HG02852 (cell line): ENCODE results near the gene CRCP.
"Not testable (repeated sequence)": the region's sequence is repeated elsewhere in the genome, so short reads cannot be mapped to it uniquely, and the experiment has no call there.

ENCODE experiments used
- ATAC-seq: cut with Tn5 transposase; IDR thresholded peaks from one replicate; pipeline ENCODE4 v1.9.1; 2021; ENCODE audit warnings: mild to moderate bottlenecking, moderate library complexity; ENCODE audit not compliant: unreplicated experiment

Gene CRCP

DNA sequence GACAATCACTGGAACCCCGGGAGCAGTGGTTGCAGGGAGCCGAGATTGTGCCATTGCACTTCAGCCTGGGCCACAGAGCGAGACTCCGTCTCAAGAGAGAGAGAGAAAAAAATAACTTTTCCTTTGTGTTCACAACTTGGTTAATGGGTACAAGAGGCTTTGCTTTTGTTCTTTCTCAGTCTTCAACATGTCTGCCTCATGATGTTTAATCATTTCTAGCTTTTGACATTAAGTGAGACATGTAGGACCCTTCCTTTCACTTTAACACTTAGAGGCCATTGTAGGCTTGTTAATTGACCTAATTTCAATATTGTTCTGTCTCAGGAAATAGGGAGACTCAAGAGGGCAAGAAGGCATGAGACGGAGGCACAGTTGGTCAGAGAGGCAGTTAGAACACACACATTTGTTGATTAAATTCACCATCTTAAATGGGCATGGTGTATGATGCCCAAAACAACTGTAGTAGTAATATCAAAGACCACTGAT lies 9.3 kb upstream of the CRCP start:
- ATAC-seq = no peak

DNA sequence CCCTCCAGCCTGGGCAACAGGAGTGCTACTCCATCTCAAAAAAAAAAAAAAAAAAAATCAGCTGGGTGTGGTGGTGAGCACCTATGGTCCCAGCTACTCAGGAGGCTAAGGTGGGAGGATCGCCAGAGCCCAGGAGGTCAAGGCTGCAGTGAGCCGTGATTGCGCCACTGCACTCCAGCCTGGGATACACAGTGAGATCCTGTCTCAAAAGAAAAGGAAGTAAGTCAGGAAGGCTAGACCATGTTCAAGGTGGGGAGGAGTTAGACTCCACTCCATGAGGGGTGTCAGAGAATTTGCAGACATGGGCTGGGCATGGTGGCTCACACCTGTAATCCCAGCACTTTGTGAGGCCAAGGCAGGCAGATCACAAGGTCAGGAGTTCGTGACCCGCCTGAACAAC lies 6.2 kb upstream of the CRCP start:
- ATAC-seq = not testable (repeated sequence)

DNA sequence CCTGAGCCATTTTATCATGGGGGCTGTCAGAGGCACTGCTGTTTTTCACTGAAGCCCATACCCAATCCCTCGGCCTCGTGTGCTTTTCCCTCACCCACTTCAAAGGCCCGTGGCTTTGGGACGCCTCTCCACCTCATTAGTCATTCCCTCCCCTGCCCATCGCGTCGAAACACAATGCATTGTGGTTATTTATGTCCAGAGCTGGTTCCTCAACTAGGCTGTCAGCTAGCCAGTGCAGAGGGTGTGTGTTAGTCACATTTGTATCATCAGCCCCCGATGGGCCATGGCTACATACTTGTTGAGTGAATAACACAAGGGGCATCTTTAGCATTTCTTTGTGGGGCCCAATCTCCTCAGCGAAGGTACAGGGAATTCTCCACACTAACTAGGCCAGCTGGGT lies 3.8 kb upstream of the CRCP start:
- ATAC-seq = no peak

DNA sequence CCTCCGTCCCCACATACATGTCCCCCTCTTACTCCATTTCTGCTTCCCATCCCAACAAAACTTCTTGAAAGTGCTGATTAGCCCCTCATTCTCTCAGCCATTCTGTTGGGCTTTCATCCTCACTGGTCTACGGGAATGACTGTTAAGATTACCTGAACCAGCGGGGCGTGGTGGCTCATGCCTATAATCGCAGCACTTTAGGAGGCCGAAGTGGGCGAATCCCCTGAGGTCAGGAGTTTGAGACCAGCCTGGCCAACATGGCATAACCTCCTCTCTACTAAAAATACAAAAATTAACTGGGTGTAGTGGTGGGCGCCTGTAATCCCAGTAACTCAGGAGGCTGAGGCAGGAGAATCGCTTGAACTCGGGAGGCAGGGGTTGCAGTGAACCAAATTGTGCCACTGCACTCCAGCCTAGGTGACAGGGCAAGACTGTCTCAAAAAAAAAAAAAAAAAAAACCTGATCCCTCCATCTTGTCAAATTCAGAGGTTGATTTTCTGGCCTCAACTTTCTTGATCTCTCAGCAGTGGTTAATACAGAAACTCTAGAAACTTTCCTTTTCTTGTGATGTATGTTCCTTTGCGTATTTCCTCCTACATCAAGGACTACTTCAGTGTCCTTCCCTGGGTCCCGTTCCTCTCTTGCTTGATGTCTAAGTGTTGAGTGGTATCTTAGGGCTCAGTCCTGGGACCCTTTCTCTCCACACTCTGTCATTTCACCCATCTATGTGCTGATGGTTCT lies 2.2 kb downstream of the CRCP start:
- not testable (repeated sequence) for ATAC-seq

DNA sequence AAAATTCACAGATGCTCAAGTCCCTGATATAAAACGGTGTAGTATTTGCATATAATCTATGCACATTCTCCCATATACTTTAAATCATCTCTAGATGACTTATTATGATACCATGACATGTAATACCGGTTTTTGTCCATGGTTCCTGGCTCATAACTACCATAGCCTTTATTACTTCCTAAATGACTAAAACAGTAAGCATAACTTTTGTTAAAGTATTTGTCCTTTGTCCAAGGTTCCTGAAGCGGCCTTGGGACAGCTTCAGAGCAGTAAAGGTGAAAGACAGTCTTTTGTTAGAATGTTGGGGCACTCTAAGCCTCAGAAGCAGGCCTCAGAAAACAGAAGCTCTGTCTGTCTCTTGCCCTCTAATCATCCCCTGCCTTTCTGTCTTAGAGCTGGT lies 4.0 kb downstream of the CRCP start:
- no peak for ATAC-seq

DNA sequence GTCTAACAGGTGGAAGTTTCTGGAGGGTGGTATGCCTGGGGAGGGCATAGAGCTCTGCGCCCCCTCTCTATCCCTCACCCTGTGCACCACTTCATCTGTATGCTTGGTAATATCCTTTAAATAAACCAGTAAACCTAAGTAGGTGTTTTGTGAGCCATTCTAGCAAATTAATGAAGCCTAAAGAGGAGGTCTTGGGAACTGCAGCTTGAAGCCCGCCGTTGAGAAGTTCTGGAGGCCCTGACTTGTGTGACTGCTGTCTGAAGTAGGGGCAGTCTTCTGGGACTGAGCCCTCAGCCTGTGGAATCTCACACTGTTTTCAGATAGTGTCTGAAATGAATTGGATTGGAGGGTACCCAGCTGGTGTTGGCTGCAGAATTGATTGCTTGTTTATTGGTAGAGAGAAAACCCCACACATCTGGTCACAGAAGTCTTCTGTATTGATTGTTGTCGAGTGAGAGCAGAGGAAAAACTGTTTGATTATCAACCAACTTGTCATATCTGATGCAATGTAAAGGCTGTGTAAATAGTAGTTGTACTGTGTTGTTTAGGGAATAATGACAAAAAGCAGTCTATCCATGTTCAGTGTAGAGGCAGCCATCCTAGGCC lies 4.7 kb downstream of the CRCP start:
- ATAC-seq = no peak

DNA sequence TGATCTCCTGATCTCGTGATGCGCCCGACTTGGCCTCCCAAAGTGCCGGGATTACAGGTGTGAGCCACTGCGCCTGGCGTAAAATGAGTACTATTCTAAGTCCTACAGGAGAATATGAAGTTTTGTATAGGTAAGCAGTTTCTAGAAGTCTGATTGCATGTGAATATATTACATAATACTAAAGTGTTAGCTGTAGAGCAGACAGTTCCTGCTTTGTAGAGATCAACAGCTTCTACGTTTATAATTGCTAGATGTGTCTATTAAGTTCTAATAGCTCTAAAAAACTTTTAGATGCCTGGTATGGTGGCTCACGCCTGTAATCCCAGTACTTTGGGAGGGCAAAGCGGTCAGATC lies 8.5 kb downstream of the CRCP start:
- ATAC-seq = no peak

DNA sequence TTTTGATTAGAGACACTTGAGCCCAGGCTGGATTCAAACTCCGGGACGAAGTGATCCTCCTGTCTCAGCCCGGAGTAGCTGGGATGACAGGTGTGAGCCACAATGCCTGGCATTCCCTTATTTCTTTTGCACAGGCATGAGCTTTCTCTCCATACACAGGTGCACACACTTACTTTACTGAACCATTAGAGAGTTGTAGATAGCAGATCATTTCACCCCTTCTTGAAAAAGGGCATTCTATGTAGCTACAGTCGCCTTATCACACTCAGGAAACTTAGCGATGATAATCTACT lies 9.9 kb downstream of the CRCP start:
- ATAC-seq = not testable (repeated sequence)

DNA sequence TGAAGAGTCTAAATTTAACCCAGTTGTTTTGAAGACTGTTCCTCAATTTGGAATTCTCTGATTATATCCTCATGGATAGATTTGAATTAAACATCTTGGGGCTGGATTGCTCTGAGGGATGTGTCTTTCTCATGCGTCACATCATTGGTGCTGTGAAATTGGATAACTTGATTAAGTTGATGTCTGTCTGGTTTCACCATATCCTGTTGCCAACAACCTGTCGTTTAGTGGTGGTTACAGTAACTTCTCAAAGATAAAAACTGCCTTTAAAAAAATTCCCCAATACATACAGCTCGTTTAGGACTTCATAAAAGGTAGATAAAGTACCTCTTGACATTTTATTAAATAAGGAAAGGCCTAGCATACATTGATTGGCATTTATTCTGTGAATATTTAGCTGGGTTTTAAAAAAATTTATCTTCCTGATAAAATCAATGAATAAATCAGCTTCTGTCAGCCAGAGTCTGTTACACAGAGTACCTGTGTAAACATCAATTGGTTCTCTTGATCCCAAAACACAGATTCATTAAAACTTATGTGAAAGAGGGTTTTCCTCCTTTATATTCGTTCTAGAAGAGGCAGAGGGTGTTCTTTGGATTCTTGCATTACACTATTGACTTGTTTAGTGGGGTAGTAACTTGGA lies 10.5 kb downstream of the CRCP start:
- no peak for ATAC-seq

DNA sequence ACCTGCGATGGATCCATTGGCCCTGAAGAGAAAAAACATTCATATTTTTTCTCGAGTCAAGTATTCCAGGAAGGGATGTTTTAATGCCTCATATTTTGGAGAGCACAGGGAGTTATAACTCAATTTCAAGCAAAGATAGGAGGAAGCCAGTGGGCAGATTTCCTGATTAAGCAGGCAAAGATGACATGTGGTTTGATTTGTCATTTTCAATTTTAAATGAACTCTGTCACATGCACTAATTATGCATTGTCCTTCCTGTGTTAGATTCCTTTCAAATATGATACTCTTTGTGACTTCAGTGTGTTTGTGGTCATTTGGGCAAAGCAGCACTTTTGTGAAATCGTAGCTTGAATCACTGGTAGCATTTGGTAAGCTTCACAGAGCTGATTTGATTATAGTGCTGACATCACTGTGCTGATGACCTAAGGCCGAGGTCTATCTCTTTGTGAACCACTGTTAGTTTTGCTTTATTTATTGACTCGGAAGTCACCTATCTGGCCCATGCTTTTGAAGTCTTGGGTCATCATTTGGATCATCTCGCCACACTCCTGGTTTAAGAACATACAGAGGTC lies 11.2 kb downstream of the CRCP start:
- not testable (repeated sequence) for ATAC-seq

DNA sequence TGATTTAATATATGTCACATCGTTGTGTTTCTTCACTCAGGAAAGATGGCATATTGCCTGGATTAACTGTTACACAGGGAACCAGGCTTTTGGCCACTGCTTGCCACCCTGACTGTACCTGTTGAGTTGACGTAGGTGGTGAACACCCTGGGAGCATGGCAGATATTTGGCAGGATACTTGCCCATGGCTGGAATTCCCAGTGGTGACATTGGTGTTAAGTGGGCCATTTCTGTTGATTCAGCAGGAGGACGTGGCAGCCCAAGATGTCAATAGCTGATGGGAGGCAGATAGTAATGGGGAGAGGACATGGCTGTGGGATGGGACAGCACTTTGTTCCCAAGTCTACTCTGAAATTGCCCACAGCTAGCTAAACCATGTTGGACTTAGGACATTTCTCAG lies 12.5 kb downstream of the CRCP start:
- not testable (repeated sequence) for ATAC-seq

DNA sequence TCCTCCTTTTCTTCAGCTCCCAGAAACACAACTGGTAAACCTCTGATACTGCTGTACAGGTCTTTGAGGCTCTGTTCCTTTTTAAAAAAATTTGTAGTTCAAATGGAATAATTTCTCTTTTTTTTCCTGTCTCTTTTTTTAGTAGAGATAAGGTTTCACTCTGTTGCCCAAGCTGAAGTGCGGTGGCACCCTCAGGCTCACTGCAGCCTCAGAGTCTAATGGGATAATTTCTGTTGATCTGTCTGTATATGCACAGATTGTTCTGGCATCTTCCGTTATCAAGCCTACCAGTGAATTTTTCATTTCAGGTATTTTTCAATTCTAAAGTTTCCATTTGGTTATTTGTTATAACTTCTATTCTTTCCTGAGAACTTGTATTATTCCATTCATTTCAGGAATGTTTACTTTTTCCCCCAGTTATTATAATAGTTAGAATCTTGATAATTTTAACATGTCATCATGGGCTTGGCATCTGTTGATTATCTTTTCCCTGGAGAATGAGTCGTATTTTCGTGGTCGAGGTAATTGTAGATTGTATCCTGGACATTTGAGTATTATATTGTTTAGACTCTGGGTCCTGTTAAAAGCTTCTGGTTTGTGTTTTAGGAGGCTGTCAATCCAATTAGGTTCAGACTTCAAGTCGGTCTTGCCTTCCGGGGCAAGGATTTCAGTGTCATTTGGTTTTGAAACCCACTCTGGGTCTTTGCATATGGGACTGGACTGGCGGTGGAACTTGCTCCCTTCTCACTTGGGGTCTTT lies 24.5 kb downstream of the CRCP start:
- ATAC-seq = no peak

DNA sequence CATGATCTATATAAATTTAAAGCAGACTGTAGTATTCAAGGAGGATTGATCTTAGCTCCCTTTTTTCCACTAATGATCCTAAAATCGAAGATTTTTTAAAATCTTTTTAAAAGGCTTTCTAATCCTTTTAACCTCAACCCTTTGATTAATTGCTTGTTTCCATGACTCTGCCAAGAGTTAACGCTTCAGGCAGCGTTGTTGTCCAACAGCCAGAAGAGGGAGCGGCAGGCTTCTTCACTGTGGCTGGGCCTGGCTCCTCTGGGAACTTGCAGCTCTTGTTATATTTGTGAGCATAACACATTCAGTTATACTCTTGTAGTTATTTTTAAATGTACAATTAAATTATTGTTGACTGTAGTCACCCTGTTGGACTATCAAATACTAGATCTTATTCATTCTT lies 26.3 kb downstream of the CRCP start:
- ATAC-seq = no peak

DNA sequence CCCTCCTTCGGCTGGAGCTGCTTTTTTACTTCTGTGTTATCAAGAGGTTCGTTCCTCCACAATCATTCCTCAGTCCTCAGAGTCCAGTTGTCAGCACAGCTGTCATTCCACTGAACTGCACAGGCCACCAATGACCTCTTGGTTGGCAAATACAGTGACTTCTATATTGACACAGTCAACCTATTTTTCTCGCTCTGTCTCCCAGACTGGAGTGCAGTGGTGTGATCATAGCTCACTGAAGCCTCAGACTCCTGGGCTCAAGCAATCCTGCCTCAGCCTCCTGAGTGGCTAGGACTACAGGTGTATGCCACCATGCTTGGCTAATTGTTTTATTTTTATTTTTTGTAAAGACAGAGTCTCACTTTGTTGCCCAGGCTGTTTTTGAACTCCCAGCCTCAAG lies 27.7 kb downstream of the CRCP start:
- no peak for ATAC-seq

DNA sequence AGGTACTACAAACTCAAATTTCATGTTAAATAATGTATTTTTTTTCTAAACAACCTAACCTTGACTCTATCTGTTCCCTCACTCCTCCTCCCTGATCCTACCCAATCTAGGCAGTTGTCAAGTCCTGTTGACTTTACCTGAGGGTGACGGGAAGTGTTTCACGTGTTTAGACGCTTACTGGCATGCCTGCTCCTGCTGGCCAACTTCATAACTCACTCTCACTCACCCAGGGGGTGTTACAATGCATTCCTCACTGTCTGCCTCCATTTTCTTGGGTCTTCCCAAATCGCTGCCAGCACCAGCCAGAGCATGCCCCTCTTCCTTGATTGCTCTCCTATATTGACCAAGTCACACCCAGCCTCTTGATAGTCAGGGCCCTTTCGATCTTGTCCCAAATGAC lies 28.3 kb downstream of the CRCP start:
- no peak for ATAC-seq

DNA sequence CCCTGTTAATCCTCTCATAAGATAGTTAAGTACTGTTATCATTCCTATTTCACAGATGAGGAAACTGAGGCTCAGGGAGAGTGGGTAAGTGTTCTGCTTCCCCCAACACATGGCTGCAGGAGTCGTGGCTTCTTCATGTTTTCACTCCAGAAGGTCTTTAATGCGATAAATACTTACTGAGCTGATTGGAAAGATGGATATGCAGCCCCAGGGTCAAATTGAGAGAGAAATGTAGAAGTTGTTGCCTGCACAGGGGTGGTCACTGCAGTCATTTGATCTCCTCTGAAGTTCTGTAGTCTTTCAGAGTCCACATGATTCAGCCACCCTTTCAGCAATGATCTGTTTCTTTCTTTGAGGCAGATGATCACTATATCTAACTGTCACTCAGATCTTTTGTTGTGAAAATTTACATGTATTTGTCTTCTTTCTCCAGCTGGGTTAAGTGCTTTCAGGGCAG lies 29.3 kb downstream of the CRCP start:
- ATAC-seq = no peak

DNA sequence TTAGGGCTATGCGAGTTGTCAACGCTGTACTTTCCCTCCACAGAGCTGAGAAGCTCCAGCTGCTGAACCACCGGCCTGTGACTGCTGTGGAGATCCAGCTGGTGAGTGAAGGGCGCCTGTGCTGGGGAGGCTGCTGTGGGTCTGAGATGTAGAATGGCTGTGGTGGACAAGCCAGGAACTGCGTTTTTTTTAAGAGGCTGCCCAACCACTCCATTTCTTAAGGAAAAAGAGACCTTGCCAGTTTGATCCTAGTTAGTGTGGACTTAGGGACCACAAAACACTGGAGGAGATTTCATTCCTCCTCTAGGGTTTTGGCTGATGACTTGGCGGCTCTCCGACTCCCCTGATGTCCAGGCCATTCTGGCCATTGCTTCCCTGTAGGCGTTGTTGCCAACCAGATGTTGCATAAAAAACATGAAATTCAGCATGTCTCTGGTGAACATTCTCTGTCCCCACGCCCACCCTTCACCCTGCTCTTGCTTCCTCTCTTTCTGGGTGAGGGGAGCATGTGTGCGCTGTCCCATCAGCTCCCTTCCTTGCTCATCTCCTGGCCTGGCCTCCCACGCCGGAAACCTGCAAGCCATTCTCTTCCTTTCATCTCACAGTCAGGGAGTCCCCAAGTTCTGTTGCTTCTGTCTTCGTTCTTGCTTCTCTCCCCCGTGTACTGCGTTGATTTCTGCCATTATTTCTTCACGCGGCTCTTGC lies 30.9 kb downstream of the CRCP start:
- no peak for ATAC-seq

DNA sequence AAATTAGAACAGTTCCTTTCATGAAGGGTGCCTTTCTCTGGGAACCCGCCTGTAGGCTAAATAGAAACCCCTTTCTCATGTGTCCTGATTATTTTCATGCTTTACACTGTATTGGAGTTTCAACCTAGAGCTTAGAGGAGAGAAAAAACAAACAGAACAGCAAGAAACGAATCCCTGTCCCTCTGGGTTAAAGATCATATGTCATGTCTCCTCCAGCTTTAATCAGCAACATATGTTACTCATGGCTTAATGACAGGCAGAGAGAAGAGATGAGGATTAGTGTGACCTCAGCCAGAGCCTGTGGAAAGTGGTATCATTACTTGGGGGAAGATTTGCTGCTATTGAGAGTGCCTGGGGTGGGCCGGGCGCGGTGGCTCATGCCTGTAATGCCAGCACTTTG lies 32.1 kb downstream of the CRCP start:
- ATAC-seq = no peak

DNA sequence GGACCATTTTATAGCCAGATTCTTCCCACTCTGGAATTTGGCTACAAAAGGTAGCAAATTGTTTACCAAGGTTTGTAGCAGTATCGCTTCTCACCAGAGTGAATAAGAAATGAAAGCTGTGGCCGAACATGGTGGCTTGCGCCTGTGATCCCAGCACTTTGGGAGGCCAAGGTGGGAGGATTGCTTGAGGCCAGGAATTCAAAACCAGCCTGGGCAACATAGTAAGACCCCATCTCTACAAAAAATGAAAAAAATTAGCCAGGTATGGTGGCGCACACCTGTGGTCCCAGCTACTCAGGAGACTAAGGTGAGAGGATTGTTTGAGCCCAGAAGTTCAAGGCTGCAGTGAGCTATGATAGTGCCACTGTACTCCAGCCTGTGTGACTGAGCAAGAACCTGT lies 33.0 kb downstream of the CRCP start:
- not testable (repeated sequence) for ATAC-seq

DNA sequence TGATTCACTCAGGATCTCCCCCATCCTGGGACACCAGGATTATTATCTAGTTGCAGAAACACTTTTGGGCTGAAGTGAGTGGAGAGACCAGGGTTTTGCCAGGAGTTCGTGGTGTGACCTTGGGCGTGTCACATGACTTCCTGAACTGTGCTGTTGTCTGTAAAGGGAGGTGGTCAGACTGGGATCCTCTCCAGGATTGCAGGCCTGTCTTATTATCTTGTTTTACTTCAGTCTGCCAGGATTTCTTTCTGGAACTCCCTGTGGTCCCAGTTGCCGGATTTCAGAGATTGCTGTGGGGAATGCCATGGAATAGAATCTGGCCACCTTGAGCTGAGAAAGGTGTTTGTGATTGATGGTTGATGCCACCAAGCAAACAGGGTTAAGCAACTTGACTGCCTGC lies 35.8 kb downstream of the CRCP start:
- ATAC-seq = no peak
